Gastrocnemius medialis (tissue), 4 donors: Measurements from ENCODE around the gene COL19A1. TPM values are rescaled to one million over a fixed set of nuclear protein-coding genes. Genes with fewer than 3 reads are reported as not detected.

Experiments used
- ATAC-seq, 2 donors: fragments of 150-250 bp; one replicate each; pipeline ENCODE4 v1.9.1; 2016
- DNase-seq, 2 donors: peaks; one replicate each; pipeline ENCODE4 v3.0.0-alpha.2; 2019
- H3K27ac ChIP-seq, 4 donors: fragments of 200-600 bp; sonication (generic); 1 replicate in 1 of 4; 2 replicates in 3 of 4; pipeline ENCODE4 v1.5.1; 2016 to 2018; ENCODE audit warnings: mild to moderate bottlenecking in 2 of 4, moderate library complexity in 1 of 4
- H3K27me3 ChIP-seq, 3 donors: fragments of 200-600 bp; sonication (generic) in 2 of 3; 1 replicate in 1 of 3; 2 replicates in 2 of 3; pipeline versions ENCODE4 v1.5.1 to v1.6.0; 2016 to 2019; ENCODE audit warnings: mild to moderate bottlenecking in 1 of 3, moderate library complexity in 1 of 3
- H3K36me3 ChIP-seq, 2 donors: fragments of 200-600 bp; sonication (generic) in 1 of 2; one replicate each; pipeline ENCODE4 v1.5.1; 2017 to 2018
- H3K4me1 ChIP-seq, 2 donors: fragments of 200-600 bp; sonication (generic) in 1 of 2; one replicate each; pipeline ENCODE4 v1.5.1; 2016 to 2017; ENCODE audit warnings: mild to moderate bottlenecking in 2 of 2
- H3K4me3 ChIP-seq, 4 donors: fragments of 200-600 bp; sonication (generic) in 3 of 4; 1 replicate in 1 of 4; 2 replicates in 3 of 4; pipeline ENCODE4 v1.5.1; 2016 to 2019; ENCODE audit warnings: mild to moderate bottlenecking in 2 of 4
- H3K9me3 ChIP-seq, 3 donors: fragments of 200-600 bp; sonication (generic) in 2 of 3; 1 replicate in 1 of 3; 2 replicates in 2 of 3; pipeline ENCODE4 v1.5.1; 2016 to 2019
- POLR2A ChIP-seq, 2 donors: fragments of 450-650 bp; IDR thresholded peaks; one replicate each; pipeline ENCODE4 v1.6.1; 2017; ENCODE audit warnings: antibody characterized with exemption in 2 of 2, mild to moderate bottlenecking in 2 of 2, moderate library complexity in 2 of 2
- in situ Hi-C, 4 donors: fragments of 200-750 bp; cut with MboI; loops; one replicate each; pipeline versions ENCODE4 v1.15.0 to v1.8.0; 2017; ENCODE audit warnings: low sequenced_read_pairs in 4 of 4
- intact Hi-C: fragments of 100-400 bp; cut with DNase I; formaldehyde crosslinking; loops from one replicate; pipeline ENCODE4 v1.15.1; 2023; ENCODE audit warnings: low total_unique reads
- total RNA-seq, 4 donors: library from RNA; depleted of rRNA; stranded (reverse); fragments of >200 nt; gene quantifications; one replicate each; pipeline versions ENCODE4 v1.1.0 to v1.2.3, GENCODE V29; 2016
- TF ChIP-seq, protein P1 (sequence below), 5 experiments: fragments of 450-650 bp in 3 of 5; fragments of 200-600 bp in 2 of 5; sonication (generic) in 2 of 5; IDR thresholded peaks in 4 of 5; conservative IDR thresholded peaks in 1 of 5; 1 replicate in 4 of 5; 2 replicates in 1 of 5; pipeline ENCODE4 v1.5.1; 2016 to 2019; ENCODE audit warnings: antibody characterized with exemption in 5 of 5, mild to moderate bottlenecking in 3 of 5, moderate library complexity in 3 of 5

COL19A1 gene
- total RNA-seq, 4 donors from 2014 or later: 0.05 to 0.65 (median 0.14) TPM

DNA sequence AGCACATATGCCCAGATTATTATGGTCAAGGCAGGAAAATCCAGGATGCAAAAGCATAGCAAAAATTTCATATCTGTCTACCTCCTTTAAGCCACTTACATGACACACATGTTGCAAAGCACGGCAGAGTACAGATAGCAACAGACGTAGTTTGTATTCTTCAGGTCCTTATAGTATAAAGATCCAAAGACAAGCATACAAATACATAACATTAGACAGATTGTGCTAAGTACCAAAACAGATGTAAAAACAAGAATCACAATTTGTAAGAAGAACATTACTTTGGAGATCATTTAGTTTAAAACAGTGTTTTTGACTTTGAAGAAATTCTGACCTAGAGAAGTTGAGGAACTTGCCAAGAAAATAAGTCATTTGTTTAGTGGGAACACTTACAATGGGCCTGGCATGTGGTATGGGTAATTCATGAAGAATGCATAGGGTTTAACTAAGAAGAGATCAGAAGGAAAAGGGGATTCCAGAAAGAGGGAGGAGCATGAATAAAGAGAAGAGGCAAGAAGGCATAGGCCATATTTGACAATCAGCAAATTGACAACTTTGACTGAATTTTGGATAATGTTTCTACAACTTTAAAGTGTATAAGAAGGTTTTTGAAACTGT lies 39.0 kb upstream of the COL19A1 start:
- no peaks in the 10 kb centered on the region for H3K27me3 ChIP-seq
- no peak for ATAC-seq
- no peak overlapping the region for H3K4me3 ChIP-seq
- H3K36me3 ChIP-seq: no peaks in the 10 kb centered on the region
- intact Hi-C loops (no loop called here), in situ Hi-C loops (loop anchor here in 3 of 4 donors (25.0 kb wide), 1 partner anchor 285 kb away; no protein-coding TSS in a partner anchor)
- TF ChIP-seq, protein P1, sequence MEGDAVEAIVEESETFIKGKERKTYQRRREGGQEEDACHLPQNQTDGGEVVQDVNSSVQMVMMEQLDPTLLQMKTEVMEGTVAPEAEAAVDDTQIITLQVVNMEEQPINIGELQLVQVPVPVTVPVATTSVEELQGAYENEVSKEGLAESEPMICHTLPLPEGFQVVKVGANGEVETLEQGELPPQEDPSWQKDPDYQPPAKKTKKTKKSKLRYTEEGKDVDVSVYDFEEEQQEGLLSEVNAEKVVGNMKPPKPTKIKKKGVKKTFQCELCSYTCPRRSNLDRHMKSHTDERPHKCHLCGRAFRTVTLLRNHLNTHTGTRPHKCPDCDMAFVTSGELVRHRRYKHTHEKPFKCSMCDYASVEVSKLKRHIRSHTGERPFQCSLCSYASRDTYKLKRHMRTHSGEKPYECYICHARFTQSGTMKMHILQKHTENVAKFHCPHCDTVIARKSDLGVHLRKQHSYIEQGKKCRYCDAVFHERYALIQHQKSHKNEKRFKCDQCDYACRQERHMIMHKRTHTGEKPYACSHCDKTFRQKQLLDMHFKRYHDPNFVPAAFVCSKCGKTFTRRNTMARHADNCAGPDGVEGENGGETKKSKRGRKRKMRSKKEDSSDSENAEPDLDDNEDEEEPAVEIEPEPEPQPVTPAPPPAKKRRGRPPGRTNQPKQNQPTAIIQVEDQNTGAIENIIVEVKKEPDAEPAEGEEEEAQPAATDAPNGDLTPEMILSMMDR (IDR thresholded peaks at IDR 0.05 in 4 of 5, conservative IDR thresholded peaks at IDR 0.05 in 1 of 5): no peak
- TF ChIP-seq POLR2A (IDR thresholded peaks at IDR 0.05): no peak
- H3K4me1 ChIP-seq: no peaks in the 10 kb centered on the region
- H3K27ac ChIP-seq: no peak overlapping the region
- DNase-seq: no peak
- no peaks in the 10 kb centered on the region for H3K9me3 ChIP-seq

DNA sequence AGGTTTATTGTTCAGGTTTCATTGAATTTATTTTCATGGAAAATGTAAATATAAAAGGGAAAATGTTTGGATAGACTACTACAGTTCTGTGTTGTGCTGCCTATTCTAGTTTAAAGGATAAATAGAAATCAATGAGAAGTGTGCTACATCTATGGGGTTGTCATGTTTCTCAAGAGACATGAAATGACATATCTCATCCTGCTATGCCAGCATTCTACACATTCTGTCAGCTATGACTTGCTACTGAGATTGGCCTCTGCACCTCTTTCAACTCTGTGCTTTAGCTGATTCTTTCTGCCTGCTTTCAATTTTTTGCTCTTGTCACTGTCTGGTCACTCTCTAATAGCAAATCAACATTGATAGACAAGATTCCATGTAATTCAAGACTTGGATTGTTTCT lies 33.8 kb upstream of the COL19A1 start:
- no peaks in the 10 kb centered on the region for H3K27me3 ChIP-seq
- intact Hi-C loops: no loop called here
- no peak overlapping the region for H3K27ac ChIP-seq
- in situ Hi-C loops: loop anchor here (5.0 to 25.0 kb wide), 2 partner anchors 275 to 280 kb away; no protein-coding TSS in a partner anchor
- H3K4me3 ChIP-seq: no peak overlapping the region
- ATAC-seq (no peak), DNase-seq (no peak)
- H3K4me1 ChIP-seq: no peaks in the 10 kb centered on the region
- no peaks in the 10 kb centered on the region for H3K36me3 ChIP-seq
- H3K9me3 ChIP-seq: no peaks in the 10 kb centered on the region
- no peak for TF ChIP-seq POLR2A (IDR thresholded peaks at IDR 0.05)
- TF ChIP-seq, protein P1 (IDR thresholded peaks at IDR 0.05 in 4 of 5, conservative IDR thresholded peaks at IDR 0.05 in 1 of 5): no peak

DNA sequence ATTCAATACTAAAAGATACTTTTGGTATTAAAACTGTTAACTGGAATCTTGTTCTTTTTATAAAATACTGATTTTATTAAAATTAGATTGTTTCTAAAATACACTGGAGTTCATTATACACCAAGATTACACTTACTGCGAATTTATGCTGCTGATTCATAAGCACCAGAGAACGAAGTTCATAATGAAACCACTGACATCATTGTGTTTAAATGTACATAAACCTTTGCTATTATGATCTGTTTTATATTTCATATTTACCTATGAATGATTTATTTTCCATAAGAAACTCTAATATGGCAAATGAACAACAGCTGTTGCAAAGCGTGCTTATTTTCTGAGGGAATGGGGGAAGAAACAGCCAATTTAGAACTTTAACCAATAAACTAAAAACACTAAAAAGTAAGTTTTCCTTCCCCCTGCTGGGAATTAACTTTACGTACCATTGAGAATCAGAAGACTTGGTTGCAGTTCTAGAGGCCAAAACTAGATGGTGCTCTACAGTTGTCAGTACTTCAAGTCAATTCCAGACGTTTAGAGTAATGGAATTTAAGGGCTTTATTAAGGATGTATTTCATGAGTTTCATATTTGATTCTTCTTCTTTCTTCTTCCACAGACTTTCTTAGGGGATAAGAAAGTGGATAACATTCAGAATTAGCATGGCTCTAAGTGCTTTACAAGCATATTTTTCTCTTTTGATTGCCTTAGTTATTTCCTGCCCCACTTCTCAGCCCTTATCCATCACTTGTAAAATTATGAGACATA lies 30.8 kb upstream of the COL19A1 start:
- intact Hi-C loops: loop anchor here (1.0 to 2.0 kb wide), 2 partner anchors 273 to 331 kb away; no protein-coding TSS in a partner anchor
- Histone ChIP-seq H3K4me1 (peaks cover 0 to 5% of the 10 kb centered on the region in 2 donors), H3K4me3 (no peak overlapping the region), H3K27me3 (no peaks in the 10 kb centered on the region), H3K36me3 (no peaks in the 10 kb centered on the region), H3K9me3 (no peaks in the 10 kb centered on the region), H3K27ac (no peak overlapping the region)
- ATAC-seq: peak; percentile 72 to 73
- TF ChIP-seq, protein P1 (IDR thresholded peaks at IDR 0.05 in 4 of 5, conservative IDR thresholded peaks at IDR 0.05 in 1 of 5): peak; percentile 35 to 80 (median 50)
- no peak for TF ChIP-seq POLR2A (IDR thresholded peaks at IDR 0.05)
- in situ Hi-C loops: loop anchor here in 3 of 4 donors (25.0 kb wide), 1 partner anchor 277 kb away; no protein-coding TSS in a partner anchor
- DNase-seq: no peak

DNA sequence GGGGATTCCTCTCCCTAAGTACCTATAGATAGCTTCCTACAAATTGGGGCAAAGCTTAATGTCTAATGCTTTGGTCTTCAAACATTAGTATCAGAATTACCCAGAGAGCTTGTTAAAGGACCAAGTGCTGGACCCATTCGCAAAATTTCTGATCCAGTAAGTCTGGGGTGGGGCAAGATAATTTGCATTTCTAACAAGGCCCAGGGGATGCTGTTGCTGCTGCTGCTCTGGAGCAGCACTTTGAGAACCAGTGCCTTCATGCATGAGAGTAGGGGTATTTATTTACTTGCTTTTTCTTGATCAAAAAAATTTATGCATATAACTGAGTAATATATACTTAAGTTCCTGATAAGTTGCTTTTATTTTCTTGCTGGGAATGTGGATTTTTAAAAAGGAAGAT lies 24.5 kb upstream of the COL19A1 start:
- intact Hi-C loops: no loop called here
- DNase-seq (no peak), ATAC-seq (no peak)
- peaks cover 5% of the 10 kb centered on the region in 2 donors for H3K4me1 ChIP-seq
- H3K27me3 ChIP-seq: no peaks in the 10 kb centered on the region
- H3K27ac ChIP-seq: no peak overlapping the region
- no peaks in the 10 kb centered on the region for H3K36me3 ChIP-seq
- H3K9me3 ChIP-seq: no peaks in the 10 kb centered on the region
- in situ Hi-C loops: loop anchor here (10.0 to 25.0 kb wide), 2 partner anchors 270 to 323 kb away; no protein-coding TSS in a partner anchor
- H3K4me3 ChIP-seq: no peak overlapping the region
- no peak for TF ChIP-seq POLR2A (IDR thresholded peaks at IDR 0.05)
- TF ChIP-seq, protein P1 (IDR thresholded peaks at IDR 0.05 in 4 of 5, conservative IDR thresholded peaks at IDR 0.05 in 1 of 5): no peak
